SHP77 (cell line): ENCODE measurements around the gene SYTL5.

Experiments used
- DNase-seq, 2 experiments: peaks; one replicate each; lab custom pipeline; 2025; lab: John Stamatoyannopoulos, UW

The SYTL5 gene

DNA sequence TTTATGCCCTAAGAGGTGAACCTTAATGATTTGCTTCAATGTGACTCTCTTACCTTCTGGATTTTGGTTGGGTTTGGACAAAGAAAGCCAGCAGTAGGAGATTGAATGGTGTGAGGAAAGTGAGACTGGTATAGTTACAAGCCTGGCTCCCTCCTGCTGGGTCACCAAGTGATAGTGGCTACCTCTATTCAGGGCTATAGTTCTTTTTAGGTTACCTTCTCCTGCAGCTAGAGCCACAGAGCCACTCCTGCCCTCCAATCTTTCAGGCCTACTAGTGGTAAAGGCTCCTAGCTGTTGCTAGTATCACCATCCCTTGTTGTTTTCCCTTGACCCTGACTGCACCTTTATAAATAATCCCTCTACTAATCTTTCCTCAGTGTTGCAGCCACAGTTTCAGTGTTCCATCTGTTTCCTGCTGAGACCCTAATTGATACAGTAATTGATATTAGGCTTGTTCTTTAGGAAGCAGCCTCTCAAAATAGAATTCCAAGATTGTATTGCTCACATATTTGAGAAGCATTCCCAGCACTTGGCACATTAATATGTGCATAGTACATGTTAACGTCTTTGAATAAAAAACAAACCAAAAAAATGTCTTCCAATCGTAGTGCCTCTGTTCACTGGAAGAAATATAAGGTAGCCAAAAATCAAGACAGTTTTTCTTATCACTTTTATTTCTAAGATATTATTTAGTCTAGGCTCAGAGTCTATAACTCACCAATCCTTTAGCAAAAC, 132.0 kb downstream of the SYTL5 start:
- DNase-seq, result no peak

DNA sequence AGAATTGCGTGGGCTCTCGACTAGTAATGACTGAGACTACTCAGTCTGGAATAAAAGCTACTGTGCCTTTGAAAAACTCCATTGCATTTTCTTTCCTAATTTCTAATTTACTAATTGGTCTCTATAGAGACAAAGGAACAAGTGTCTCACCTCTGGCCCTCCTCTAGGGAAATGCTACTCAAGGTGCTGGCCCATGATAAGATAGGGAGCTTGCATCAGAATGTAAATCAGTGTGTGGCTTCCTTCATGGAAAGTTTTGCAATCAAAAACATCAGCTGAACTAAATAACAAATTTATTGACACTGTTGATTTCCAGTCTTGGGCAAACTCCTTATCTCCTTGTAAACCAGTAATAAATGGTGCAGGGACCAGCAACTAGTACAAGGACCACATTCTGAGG, 132.5 kb downstream of the SYTL5 start:
- DNase-seq, result no peak

DNA sequence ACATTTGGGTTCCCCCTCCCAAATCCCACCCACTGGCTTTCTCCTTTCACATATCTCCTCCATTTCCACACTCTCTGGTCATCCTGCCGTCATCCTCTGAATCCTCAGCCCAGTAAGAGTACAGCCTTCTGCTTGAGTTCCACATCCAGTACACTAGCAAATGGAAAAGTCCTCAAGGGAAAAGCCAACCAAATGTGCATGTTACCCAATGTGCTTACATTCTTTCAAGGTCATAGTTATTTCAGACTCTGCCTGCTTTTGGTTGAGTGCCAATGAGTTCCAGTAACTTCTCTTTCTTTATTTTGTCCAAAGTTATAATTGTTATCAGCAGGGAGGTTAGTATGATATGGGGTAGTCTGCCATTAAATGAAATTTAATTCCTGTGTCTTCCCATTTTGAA, 136.3 kb downstream of the SYTL5 start:
- no peak for DNase-seq

DNA sequence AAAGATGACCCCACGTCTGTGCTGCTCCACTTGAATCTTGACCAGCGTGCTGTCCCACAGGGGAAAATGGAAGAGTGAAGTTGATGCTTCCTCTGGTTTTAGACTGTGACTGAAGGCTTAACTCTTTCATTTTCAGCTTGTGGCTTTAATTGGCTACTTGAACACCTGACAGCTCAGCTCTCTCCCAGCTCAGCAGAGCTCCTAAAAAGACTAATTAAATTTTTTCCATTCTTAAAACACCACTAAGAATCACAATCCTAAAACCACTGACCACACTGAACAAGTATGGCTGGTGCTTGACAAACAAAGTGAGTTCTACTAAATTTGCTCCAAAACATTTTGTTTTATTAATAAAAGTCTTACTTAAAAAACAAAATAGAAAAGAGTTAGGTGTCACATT, 142.7 kb downstream of the SYTL5 start:
- DNase-seq, result no peak

DNA sequence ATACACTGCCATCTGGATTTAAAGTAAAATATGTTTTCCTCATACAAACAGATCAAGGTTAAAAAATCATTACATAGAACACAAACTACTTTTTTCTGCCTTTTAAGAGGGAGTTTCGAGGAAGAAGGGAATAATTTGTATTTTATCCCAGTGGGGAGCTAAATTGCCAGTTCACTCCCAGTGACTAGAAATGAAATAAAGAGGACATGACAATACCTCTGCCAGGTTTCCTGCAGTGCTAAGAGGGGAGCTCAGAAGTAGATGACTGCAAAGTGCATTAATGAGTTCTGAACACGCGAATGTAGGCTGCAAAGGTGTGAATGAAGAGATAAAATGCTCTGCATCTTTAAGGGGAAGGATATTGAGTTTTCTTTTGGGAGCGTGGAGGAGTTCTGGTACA, 144.6 kb downstream of the SYTL5 start:
- no peak for DNase-seq

DNA sequence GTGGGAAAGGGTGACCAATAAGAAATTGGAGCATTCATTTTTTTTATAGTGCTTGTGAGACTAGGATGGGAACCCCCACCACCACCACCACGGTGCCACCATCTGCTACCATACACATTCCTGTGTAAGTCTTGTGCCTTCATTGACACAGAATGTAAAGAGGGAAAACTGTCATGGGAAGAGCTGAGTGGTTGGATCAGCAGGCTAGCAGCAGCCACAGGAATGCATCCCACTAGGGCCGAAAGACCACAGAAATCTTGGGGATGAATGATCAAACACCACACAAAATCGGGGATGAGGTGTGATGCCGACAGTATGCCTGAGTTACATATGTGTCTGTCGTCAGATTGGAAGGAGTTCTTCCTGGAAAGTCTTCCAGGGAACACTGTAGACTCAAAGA, 145.1 kb downstream of the SYTL5 start:
- no peak for DNase-seq

DNA sequence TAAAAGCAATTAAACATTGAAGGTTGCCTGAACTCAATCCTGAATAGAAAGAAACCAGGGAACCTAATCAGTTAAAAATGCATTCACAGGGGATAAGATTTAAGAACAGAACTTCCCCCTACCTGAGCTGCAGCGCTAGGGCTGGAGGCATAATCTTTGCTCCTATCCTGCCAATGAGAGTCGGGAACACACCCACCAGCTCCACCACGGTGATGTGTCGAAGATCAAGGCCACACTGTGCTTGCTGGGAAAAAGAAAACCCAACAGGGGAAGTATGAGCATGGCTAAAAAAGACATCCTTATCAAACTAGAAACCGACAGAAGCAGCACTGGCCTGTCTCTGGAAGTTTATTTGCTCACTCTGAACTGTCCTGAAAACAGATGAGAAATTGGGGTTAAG, 148.0 kb downstream of the SYTL5 start:
- no peak for DNase-seq

DNA sequence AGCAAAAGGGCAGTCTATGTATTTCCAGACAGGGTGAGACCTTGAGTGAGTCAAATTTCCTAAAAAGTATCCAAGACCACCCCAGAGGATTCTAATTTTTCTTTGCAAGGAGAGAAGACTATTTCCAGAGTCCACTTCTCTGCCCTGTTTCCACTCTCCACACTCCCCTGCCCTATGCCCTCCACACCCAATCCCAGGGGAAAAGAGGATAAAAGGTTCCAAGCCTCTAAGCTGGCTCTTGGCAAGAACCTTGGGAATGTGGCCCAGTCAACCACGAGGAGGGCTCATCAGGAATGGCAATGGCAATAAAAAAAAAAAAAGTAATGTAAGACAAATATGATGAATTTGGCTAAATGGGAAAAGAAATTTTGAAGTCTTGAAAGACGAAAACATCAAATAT, 148.5 kb downstream of the SYTL5 start:
- DNase-seq, result no peak

DNA sequence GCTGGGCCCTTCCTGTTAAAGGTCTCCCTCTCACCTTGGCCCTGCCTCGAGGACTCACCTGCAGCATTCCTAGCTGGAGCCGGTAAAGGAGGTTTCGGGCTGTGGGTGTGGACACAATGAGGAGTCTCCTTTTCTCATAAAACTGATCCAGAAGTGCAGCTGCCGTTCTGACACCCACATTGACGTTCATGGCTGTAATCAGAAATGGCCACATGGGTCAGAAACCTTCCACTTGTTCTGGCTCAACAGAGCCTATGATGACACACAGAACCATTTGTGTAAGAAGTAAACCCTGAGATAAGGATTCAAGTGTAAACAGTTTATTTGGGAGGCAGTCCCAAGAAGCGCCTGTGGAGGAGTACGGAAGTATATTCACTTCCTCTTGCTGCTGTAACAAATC, 150.5 kb downstream of the SYTL5 start:
- no peak for DNase-seq

DNA sequence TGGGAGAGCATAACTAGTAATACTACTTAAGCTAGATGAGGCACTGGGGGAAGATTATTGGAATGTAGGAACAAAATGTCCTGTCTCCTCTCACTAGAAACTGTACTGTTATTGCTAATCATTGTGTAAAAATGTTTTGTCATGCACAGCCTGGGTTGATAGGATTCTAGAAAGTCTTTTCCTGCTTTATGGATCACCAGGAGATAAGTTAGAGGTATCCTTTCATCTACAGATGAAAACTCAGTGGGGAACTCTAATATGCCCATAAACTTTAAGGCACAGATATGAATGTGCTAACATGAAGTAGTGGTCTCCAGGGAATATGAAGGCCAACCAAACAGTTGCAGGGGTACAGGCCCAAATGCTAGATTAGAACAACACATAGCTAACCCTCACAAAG, 156.8 kb downstream of the SYTL5 start:
- DNase-seq, result no peak

DNA sequence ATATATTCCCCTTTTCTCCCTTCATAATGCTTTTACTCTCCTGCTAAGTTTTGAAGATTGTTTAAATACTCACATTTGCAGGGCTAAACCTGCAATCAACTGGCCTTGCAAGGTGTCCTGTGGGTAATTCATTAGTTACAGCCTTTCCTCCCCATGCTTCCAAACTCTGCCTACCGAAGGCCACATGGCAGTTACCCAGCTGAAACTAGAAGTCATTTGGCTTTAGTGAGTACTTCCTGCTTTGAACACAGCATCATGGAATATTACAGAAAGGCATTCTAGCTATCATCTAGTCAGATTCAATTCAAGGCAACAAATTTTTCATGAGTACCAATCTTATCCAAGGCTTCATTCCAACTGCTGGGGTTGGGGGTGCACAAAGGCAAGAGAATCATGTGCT, 158.7 kb downstream of the SYTL5 start:
- no peak for DNase-seq

DNA sequence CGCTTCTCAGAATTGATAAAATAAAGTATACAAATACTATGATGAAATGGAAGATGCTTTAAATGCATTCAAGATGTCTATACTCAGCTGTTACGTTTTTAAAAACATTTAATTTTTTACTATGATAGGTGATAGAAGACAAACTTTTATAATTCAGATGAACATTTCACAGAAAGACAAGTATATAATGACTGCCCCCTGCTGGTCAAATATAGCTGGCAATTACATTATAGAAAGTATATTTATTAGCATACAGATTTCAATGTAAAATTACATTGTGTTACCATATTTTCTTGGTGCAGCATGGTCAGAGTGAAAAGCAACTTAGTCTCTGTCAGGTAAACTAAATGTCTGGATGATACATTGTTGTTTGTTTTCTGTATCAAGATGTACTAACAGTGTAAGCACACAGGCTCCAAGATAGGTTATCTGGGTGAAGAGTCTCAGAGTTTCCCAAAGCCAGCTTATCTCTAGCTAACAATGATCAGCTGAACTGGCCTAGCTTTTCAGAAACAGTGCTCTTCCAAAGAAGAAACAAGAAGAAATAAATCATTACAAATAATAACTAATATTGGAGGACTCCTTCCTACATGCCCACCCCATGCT, 160.2 kb downstream of the SYTL5 start:
- DNase-seq, result no peak

DNA sequence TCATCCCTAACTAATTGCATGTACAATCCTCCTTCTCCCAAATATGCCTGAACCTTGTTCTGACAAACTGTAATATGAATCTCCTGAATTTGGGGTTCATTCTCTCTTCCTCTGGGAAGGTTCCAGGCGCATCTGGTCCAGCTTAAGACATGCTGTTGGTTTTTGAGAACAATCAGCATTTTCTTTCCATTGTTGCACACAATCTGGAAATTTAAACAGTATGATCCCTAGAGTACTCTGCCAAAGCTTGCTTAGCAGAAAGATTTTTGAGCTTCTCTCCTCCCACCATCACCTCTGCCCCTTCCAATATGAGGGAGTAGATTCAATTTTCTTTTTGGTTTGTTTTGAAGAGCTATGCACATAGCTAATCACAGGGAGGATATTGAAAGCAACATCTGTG, 164.2 kb downstream of the SYTL5 start:
- no peak for DNase-seq

DNA sequence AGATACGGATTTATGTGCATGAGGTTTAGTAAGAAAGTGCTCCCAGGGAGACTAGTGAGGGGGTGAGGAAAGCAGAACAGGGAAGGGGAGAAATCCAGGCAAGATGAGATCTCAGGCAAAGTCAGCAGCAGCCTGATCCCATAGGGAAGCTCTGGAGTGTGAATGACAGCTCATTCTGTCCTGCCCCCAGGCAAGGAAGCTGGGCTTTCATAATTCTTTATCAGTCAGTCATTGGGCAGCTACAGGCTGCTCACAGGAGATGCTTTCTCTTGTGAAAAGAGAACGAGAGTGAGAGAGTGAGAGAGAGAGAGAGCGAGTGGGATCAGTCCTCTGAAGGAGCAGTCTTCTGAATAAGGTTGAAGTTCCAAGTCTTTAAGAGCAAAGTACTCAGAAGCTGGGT, 166.2 kb downstream of the SYTL5 start:
- DNase-seq, result no peak

DNA sequence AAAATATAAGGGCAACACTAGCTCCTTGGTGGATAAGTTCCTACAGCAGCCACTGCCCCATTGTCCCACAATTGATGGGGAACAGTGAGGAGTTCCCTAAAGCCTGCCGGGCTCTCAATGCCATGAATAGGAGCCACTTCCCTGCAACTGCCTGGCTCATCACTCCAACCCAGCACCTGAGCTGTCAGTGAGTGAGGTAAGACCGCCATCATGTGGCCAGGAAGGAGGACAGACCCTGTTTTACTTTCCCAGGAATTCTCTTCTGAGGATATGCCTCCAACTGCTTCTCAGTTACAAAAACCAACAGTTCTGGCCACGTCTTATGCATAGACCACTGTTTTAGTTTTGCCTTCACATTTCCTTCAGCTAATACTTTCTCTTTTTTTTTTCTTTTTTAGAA, 168.8 kb downstream of the SYTL5 start:
- peak; percentile 10 to 37 for DNase-seq

DNA sequence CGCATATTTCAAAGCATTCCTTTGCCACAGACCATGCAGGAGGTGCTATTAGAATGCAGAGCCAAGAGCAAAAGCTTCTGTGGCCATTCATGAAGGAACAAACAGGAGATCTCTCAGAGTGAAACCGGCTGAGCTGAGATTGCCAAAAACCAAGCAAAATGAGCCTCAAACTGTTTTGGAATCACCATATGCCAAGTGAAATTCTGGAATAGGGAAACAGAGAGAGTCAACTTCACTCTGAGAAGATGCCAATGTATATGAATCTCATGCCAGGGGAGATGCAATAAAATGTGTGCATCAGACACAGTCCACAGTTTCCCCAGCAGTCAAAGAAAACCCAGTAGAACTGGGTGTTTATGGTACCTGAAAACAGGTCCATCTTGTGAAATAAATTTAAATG, 172.0 kb downstream of the SYTL5 start:
- DNase-seq, result no peak
